GM18858 (cell line): ENCODE data around the gene PLCB4.
"Not testable (repeated sequence)": the region's sequence is repeated elsewhere in the genome, so short reads cannot be mapped to it uniquely, and the experiment has no call there.

Experiments
- ATAC-seq: cut with Tn5 transposase; IDR thresholded peaks from one replicate; pipeline ENCODE4 v1.9.1; 2021; ENCODE audit not compliant: unreplicated experiment

The PLCB4 gene

GRCh38 chr20:9348747-9349146 lies 279.9 kb downstream of the PLCB4 start:
- no peak for ATAC-seq

- ATAC-seq: no peak
These were observed 280.4 kb downstream of the PLCB4 start for GRCh38 chr20:9349249-9349648.

DNA sequence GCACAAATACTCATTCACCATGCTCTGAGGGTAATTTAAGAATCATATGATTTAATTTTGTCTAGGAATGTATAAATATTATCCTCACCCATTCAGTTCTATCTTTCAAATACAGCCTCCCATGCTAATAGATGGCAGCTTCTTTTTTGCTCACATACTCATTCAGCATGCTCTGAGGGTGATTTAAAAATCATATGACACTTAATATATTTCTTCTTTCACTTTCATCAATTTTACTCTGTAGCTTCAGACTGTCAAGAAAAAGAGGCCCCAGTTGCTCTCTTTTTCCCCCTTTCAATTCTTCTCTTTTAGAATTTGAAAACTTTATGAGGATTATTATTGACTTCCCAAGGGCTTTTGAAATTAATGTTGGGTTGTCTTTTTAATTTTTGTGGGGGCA lies 283.9 kb downstream of the PLCB4 start:
- ATAC-seq: no peak

DNA sequence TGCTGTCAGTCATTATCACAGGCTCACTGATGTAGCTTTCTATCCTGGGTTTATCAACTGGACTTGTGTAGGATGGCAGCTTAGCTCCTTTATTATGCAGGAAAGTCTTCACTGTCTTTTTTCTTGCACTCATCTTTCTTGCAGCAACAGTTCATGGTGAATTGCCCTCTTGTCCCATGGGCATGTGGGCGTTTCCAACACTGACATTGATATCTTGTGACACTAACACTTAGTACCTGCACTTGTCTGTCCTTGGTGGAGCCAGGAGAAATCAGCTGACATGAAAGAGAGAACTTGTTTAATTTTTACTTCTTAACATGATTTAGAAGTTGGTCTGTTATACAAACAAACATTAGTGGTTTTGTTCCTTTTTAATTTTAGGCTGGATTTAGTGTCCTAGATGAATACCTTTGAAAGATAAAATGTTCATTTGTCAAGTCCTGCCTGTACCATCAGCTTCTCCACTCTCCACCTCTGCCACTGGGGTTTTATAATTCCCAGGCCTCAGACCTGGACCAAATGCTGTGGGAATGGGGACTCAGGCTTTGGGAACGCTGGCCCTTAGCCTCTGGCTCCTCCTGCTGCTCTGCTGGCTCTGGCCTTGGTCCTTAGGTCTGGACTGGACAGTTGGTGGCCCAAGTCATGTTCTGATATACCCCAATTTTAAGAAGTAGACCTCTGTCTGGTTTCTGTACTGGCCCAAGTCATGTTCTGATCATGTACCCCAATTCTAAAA lies 284.5 kb downstream of the PLCB4 start:
- no peak for ATAC-seq

DNA sequence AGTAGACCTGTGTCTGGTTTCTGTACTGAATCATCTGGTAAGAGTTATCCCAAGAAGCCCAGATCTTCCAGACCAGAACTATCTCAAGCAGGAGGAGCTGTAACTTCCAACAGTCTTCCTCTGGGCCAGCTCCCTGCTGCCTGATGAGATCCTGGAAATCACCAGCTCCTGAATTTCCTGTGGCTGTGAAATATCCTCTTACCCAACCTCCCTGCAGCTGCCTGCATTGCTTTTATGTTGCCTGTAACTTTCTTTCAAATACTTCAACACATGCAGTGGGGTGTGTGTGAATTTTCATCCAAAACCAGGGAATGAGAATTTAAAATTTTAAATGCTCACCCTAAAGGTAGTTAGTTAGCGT lies 285.0 kb downstream of the PLCB4 start:
- no peak for ATAC-seq

- ATAC-seq: no peak
These were observed 285.7 kb downstream of the PLCB4 start for GRCh38 chr20:9354579-9354978.

DNA sequence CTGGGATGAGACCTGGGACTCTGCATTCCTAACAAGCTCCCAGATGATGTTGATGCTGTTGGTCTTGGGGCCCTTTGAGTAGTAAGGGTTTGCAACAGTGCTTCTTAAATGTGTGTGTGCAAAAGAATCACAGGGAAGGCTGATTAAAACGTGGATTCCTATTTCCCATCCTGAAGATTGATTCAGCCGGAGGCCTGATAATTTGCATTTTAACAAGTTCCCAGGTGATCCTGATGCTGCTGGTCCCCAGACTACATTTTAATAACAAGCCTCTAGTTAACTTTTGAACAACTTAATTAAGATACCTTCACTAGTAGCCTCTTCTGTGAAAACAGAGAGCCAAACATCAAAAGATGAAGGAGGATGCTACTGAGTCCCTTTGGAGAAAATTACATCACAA lies 289.1 kb downstream of the PLCB4 start:
- ATAC-seq: no peak

DNA sequence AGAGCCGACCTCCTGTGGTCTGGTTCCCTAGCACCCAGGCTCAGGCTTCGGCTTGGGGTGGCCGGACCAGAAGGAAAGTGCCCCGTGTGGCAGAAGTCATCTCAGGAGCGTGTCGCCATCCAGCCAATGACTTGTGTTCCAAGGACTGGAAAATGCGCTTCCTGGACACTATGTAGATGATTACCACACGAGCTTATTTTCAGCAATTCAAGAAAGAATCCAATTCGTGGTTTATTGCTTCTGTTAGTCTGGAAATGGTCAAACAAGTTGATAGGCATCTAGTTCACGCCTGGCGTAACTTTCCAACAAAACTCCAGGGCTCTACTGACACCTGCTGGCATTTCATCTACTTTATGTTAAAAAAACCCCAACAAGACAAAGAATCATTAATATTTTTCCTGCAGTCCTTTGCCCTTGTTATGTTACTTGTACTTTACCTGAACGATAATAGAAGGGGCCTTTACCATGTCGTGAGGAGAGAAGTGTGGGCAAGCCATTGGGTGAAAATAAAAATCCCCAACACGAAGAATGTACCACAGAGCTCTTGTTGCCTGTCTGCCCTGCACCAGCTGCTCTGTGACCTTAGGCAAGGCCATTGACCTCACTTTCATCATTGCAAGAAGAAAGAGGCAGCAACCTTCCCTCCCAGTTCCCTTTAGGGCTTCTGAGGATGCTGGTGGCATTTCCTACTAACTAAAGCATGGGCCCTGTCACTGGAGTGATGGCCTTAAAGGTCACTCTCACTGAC lies 290.8 kb downstream of the PLCB4 start:
- ATAC-seq: no peak

GRCh38 chr20:9360431-9360830 lies 291.5 kb downstream of the PLCB4 start:
- ATAC-seq: no peak

DNA sequence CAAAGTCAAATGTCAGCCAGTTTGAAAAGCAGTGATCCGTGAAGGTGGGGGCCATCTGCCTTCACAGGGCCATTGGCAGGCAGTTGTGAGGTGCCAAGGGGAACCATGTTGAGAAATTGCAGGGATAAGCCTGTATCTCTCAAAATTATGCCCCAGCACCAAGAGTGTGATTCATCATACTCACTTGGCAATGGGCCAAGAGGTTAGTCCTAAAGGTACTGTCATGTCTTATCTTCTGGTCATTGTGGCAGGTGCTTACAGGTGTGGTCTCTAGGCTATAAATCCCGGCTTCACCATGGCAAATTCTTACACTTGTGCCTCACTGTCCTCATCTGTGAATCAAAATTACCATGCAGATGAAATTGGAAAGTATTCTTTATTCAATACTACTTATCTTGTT lies 294.8 kb downstream of the PLCB4 start:
- ATAC-seq: no peak

DNA sequence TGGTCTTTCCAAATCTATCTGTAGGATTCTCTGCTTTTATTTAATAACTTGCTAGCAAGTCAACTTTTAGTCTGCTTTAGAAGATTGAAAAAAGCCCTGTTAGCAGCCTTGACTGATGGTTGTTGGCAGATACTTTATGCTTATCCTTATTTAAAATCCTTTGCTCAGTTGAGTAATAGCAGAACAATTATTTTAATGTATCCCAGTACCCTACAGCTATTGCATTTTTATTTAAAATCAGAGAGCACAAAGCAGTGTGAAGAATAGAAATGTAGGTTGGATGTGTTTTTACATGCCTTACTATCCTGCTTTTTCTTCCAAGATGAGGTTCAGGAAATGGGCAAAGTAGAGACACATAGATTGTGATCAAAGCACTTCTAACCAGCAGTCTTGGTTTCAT lies 298.4 kb downstream of the PLCB4 start:
- no peak for ATAC-seq

DNA sequence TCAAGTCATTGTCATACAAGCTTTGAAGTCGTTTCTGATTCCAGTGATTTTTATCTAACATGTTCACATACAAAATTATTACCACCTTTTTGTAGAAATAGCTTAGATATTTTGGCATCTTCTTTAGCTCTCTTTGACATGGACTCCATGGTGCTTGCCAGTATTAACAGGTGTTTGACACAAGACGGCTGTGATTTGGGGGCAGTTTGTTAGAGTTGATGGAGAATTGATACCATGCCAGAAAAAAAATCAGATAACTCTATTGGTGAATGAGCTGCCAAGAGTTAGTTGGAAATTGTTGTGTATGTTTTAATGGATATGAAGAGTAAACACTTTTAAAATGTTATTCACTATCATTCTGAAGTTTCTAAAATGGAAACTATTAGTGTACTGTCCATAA lies 298.9 kb downstream of the PLCB4 start:
- no peak for ATAC-seq

DNA sequence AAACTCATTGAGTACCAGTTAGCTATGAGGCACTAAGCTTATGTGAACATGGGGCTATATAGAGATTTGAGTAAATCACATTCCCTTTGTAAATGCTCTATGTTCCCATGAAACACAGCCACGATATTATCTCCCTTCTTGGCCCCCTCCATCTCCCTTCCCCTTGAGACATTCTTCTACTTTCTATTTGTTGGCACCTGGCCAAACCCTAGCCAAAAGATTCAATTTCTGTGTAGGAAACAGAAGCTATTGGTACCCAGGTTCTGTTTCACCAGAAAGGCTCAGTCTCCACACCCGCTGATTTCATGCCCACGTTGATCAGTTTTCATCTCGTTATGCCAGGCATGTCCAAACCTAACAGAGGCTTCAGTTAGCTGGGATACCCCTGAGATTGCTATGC lies 300.0 kb downstream of the PLCB4 start:
- no peak for ATAC-seq

DNA sequence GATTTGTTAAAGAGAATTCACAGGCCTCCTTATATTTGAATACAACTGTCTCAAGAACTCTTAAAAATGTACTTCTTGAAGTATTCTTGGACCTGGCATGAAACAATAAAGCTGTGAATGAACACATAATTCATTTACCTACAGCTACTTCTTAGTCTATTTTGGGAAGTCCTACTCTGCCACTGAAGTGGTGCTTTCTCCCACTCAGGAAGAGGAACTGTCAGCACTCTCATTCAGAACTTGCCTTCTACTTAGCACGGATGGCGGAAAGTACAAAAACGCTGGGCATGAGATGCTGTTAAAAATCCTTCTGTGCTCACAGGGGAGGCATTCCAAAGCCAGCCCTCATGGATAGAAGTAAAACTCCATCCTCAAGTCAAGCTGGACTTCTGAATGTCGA lies 300.7 kb downstream of the PLCB4 start:
- ATAC-seq: no peak

DNA sequence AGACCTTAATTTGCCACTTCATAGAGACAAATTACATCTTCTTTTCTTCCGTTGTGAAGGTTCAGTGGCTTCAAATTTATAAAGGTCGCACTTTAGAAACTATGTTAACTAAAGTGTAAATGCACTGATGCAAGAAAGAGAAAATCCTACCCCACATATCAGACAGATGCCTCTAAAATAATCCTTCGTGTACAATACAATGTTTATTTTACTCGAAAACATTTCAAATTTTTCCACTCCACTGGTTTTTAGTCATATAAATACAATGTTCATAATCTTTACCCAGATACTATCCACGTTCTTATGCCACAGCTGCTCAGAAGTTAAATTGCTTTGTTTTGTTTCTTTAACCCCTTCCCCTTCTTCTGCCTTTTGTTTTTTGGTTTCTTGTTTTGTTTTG lies 305.2 kb downstream of the PLCB4 start:
- ATAC-seq: no peak

GRCh38 chr20:9374480-9374879 lies 305.6 kb downstream of the PLCB4 start:
- ATAC-seq: no peak

GRCh38 chr20:9375221-9375681 lies 306.4 kb downstream of the PLCB4 start:
- ATAC-seq: no peak

DNA sequence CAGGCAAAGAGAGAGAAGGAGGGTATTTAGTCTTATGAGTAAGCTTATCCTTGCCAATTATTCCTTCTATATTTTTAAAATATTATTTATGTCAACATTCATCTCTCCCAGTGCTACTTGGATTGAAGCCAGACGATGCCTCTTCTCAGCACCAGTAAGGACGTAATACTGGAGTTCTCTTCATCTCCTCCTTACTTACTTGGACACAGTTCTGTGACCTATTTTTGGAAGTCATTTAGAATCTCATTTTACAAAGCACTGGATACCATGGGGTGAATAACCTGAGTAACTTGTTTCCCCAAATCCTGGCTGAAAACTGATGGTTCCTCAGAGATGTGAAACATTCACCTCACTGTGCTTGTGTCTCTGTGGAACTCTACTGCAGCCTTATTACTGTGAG lies 308.1 kb downstream of the PLCB4 start:
- ATAC-seq: no peak

GRCh38 chr20:9385345-9386310 lies 316.7 kb downstream of the PLCB4 start:
- ATAC-seq: not testable (repeated sequence)

DNA sequence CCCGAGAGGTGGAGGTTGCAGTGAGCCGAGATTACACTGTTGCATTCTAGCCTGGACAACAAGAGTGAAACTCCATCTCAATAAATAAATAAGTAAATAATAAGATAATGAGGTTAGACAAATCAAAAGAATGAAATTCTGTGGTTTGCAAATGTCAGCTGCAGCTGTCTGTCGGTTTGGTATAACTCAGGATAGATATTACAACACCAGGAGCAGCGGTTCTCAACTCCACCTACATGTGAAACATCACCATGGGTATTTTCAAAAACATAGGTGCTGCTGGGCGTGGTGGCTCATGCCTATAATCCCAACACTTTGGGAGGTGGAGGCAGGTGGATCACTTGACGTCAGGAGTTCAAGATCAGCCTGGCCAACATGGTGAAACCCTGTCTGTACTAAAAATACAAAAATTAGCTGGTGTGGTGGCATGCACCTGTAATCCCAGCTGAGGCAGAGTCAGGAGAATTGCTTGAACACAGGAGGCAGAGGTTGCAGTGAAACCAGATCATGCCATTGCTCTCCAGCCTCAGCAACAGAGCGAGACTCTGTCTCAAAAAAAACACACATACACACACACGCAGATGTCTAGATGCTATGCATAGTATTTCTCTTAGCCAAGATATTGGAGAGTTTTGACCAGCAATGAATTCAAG lies 319.4 kb downstream of the PLCB4 start:
- ATAC-seq: no peak

- no peak for ATAC-seq
These were observed 319.9 kb downstream of the PLCB4 start for GRCh38 chr20:9388813-9389161.
